Naive thymus-derived CD4-positive, alpha-beta T cell (primary cell): ENCODE data around the gene BAZ1B. TPM values are rescaled to one million over a fixed set of nuclear protein-coding genes. Genes with fewer than 3 reads are reported as not detected.

Experiments
- ATAC-seq: fragments of 150-1000 bp; cut with Tn5 transposase; 2 replicates; pipeline ENCODE4 v1.10.0; 2021; ENCODE audit warnings: mild to moderate bottlenecking, moderate library complexity
- CTCF ChIA-PET: fragments of 350-600 bp; sonication (Branson Sonifier 250); formaldehyde crosslinking; loops from one replicate; lab custom pipeline; 2021; ENCODE audit warnings: antibody characterized with exemption; lab: Charles Lee
- POLR2A ChIA-PET: fragments of 350-600 bp; sonication (Branson Sonifier 250); formaldehyde crosslinking; loops from one replicate; lab custom pipeline; 2021; ENCODE audit warnings: antibody characterized with exemption, inconsistent platforms; lab: Charles Lee
- DNase-seq, 9 donors: peaks; one replicate each; pipeline versions ENCODE4 v3.0.0 to v3.0.0-alpha.2; 2020 to 2022; ENCODE audit warnings: mixed read lengths in 1 of 9
- H3K27ac ChIP-seq: one replicate; pipeline ENCODE4 v1.7.0; 2013; ENCODE audit warnings: mild to moderate bottlenecking, low read depth, low read length, moderate library complexity
- H3K27me3 ChIP-seq, 2 donors: one replicate each; pipeline ENCODE4 v1.7.0; 2013; ENCODE audit warnings: low read length in 2 of 2, mild to moderate bottlenecking in 2 of 2, moderate library complexity in 2 of 2; ENCODE audit not compliant: control insufficient read depth in 2 of 2, insufficient read depth in 2 of 2
- H3K36me3 ChIP-seq, 3 experiments: 1 replicate in 2 of 3; 2 replicates in 1 of 3; pipeline ENCODE4 v1.7.0; 2013; ENCODE audit warnings: low read length in 3 of 3, mild to moderate bottlenecking in 3 of 3, moderate library complexity in 1 of 3; ENCODE audit not compliant: insufficient read depth in 3 of 3, control insufficient read depth in 2 of 3
- H3K4me1 ChIP-seq, 2 donors: one replicate each; pipeline ENCODE4 v1.7.0; 2013; ENCODE audit warnings: low read length in 2 of 2, mild to moderate bottlenecking in 2 of 2, moderate library complexity in 1 of 2; ENCODE audit not compliant: control insufficient read depth in 2 of 2, insufficient read depth in 2 of 2
- H3K4me3 ChIP-seq: 2 replicates; pipeline ENCODE4 v1.7.0; 2013; ENCODE audit warnings: mild to moderate bottlenecking, low read length
- H3K9me3 ChIP-seq, 3 experiments: 1 replicate in 2 of 3; 2 replicates in 1 of 3; pipeline ENCODE4 v1.7.0; 2013; ENCODE audit warnings: low read length in 3 of 3; ENCODE audit not compliant: control insufficient read depth in 2 of 3
- H3K27ac Mint-ChIP-seq, 9 donors: one replicate each; pipeline ENCODE4 v1.8.0; 2020 to 2022; ENCODE audit warnings: mixed read lengths in 9 of 9, mild to moderate bottlenecking in 8 of 9, moderate library complexity in 5 of 9, inconsistent platforms in 2 of 9
- H3K27me3 Mint-ChIP-seq, 5 donors: one replicate each; pipeline ENCODE4 v1.8.0; 2021 to 2022; ENCODE audit warnings: mixed read lengths in 5 of 5, mild to moderate bottlenecking in 1 of 5
- H3K36me3 Mint-ChIP-seq, 5 donors: one replicate each; pipeline ENCODE4 v1.8.0; 2020 to 2022; ENCODE audit warnings: mixed read lengths in 5 of 5, mild to moderate bottlenecking in 3 of 5, inconsistent platforms in 1 of 5
- H3K4me1 Mint-ChIP-seq, 7 donors: one replicate each; pipeline ENCODE4 v1.8.0; 2020 to 2022; ENCODE audit warnings: mixed read lengths in 7 of 7, mild to moderate bottlenecking in 3 of 7, inconsistent platforms in 1 of 7
- H3K4me3 Mint-ChIP-seq, 10 donors: one replicate each; pipeline ENCODE4 v1.8.0; 2020 to 2022; ENCODE audit warnings: mild to moderate bottlenecking in 10 of 10, mixed read lengths in 10 of 10, moderate library complexity in 6 of 10, inconsistent platforms in 2 of 10
- H3K9me3 Mint-ChIP-seq, 11 donors: one replicate each; pipeline ENCODE4 v1.8.0; 2020 to 2022; ENCODE audit warnings: mixed read lengths in 11 of 11, mild to moderate bottlenecking in 4 of 11, inconsistent platforms in 1 of 11, moderate library complexity in 1 of 11
- intact Hi-C, 2 donors: fragments of 100-400 bp; cut with micrococcal nuclease; formaldehyde crosslinking; loops; one replicate each; pipeline ENCODE4 v1.15.1; 2023
- polyA plus RNA-seq, 2 donors: library from polyadenylated mRNA; unstranded; fragments of 300-500 nt; fragmentation: Illumina TruSeq; gene quantifications; one replicate each; pipeline ENCODE4 v1.2.3, GENCODE V29; 2021
- total RNA-seq, 6 experiments: library from RNA in 5 of 6; stranded (reverse) in 5 of 6; gene quantifications; 1 replicate in 5 of 6; 2 replicates in 1 of 6; pipeline ENCODE4 v1.2.3 and lab custom pipeline; 2021 to 2026

BAZ1B gene
- total and polyA plus RNA-seq, 7 experiments from 2014 or later = 14.7 to 90.3 (median 47.1) TPM

GRCh38 chr7:73518470-73518869 lies 3.6 kb downstream of the BAZ1B start:
- Mint-ChIP-seq H3K27ac (peak overlapping the region in 8 of 9 donors; percentile 1 to 93 (median 56)), H3K4me1 (peaks cover 43 to 71% (median 62%) of the 10 kb centered on the region in 7 donors), H3K36me3 (peaks cover 6 to 32% (median 17%) of the 10 kb centered on the region in 5 donors), H3K9me3 (peaks cover 0 to 2% (median 0%) of the 10 kb centered on the region in 11 donors), H3K27me3 (no peaks in the 10 kb centered on the region), H3K4me3 (peak overlapping the region; percentile 26 to 98 (median 88))
- H3K4me3 ChIP-seq = no peak overlapping the region
- no peak overlapping the region for H3K27ac ChIP-seq
- no peaks in the 10 kb centered on the region for H3K27me3 ChIP-seq
- CTCF ChIA-PET = interaction anchor here (0.8 kb wide), 1 partner anchor 13 kb away, joined by 3 read pairs; no protein-coding TSS in a partner anchor
- POLR2A ChIA-PET = interaction anchor here (0.8 to 1.6 kb wide), 4 partner anchors 11 to 191 kb away, joined by 3 to 4 read pairs (median 3); no protein-coding TSS in a partner anchor
- H3K36me3 ChIP-seq = peaks cover 0 to 40% (median 6%) of the 10 kb centered on the region in 3 experiments
- intact Hi-C loops = no loop called here
- no peaks in the 10 kb centered on the region for H3K9me3 ChIP-seq
- H3K4me1 ChIP-seq = peaks cover 27 to 29% of the 10 kb centered on the region in 2 donors
- DNase-seq = no peak
- ATAC-seq = no peak

DNA sequence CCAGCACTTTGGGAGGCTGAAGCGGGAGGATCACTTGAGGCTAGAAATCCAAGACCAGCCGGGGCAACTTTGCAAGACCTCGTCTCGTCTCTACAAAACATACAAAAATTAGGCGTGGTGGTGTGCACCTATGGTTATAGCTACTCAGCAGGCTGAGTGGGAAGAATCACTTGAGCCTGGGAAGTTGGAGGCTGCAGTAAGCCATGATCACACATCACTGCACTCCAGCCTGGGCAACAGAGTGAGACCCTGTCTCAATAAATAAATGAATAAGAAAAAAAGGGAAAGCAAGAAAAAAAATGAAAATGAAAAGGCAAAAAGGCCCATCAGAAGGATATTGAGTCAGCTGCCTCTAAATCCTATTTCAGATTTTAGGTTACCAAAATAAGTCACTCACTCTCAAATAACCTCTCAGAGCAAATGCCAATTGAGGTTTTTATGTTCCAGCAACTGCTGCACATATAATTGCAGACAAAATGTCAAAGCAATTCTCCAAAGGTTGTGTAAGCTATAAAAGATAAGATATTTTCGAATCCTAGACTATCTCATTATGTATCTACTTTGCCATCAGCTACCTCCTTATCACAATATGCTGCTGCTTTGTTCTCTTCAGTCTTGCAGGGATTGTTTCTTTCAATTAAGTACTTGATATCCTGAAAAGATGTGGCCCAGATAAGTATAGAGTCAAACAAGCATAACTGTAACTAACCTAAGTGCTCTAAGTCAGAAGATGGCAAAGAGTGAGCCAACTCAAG lies 4.7 kb downstream of the BAZ1B start:
- Histone ChIP-seq H3K4me1 (peaks cover 23 to 27% of the 10 kb centered on the region in 2 donors), H3K27ac (no peak overlapping the region), H3K4me3 (no peak overlapping the region), H3K36me3 (peaks cover 0 to 46% (median 6%) of the 10 kb centered on the region in 3 experiments), H3K27me3 (no peaks in the 10 kb centered on the region), H3K9me3 (no peaks in the 10 kb centered on the region)
- Mint-ChIP-seq H3K36me3 (peaks cover 6 to 35% (median 19%) of the 10 kb centered on the region in 5 donors), H3K27me3 (no peaks in the 10 kb centered on the region), H3K27ac (peak overlapping the region in 3 of 9 donors; percentile 34 to 49 (median 38)), H3K4me1 (peaks cover 42 to 72% (median 64%) of the 10 kb centered on the region in 7 donors), H3K4me3 (peak overlapping the region in 5 of 10 donors; percentile 20 to 52 (median 26)), H3K9me3 (peaks cover 0 to 2% (median 0%) of the 10 kb centered on the region in 11 donors)
- intact Hi-C loops = no loop called here
- no peak for ATAC-seq
- POLR2A ChIA-PET = interaction anchor here (1.6 kb wide), 1 partner anchor 42 kb away, joined by 3 read pairs; no protein-coding TSS in a partner anchor
- no peak for DNase-seq
- CTCF ChIA-PET = no interaction called here

GRCh38 chr7:73515178-73515577 lies 6.9 kb downstream of the BAZ1B start:
- no peaks in the 10 kb centered on the region for H3K9me3 Mint-ChIP-seq
- H3K27ac Mint-ChIP-seq = peak overlapping the region in 6 of 9 donors; percentile 9 to 69 (median 56)
- DNase-seq = no peak
- H3K36me3 ChIP-seq = peaks cover 0 to 59% (median 14%) of the 10 kb centered on the region in 3 experiments
- ChIA-PET CTCF (no interaction called here), POLR2A (no interaction called here)
- H3K9me3 ChIP-seq = no peaks in the 10 kb centered on the region
- H3K4me1 Mint-ChIP-seq = peaks cover 39 to 68% (median 60%) of the 10 kb centered on the region in 7 donors
- H3K27me3 Mint-ChIP-seq = no peaks in the 10 kb centered on the region
- no peaks in the 10 kb centered on the region for H3K27me3 ChIP-seq
- peaks cover 6 to 40% (median 23%) of the 10 kb centered on the region in 5 donors for H3K36me3 Mint-ChIP-seq
- H3K4me1 ChIP-seq = peaks cover 19% of the 10 kb centered on the region in 2 donors
- no peak overlapping the region for H3K4me3 ChIP-seq
- peak overlapping the region in 4 of 10 donors; percentile 10 to 47 (median 24) for H3K4me3 Mint-ChIP-seq
- no peak for ATAC-seq
- intact Hi-C loops = no loop called here
- no peak overlapping the region for H3K27ac ChIP-seq

DNA sequence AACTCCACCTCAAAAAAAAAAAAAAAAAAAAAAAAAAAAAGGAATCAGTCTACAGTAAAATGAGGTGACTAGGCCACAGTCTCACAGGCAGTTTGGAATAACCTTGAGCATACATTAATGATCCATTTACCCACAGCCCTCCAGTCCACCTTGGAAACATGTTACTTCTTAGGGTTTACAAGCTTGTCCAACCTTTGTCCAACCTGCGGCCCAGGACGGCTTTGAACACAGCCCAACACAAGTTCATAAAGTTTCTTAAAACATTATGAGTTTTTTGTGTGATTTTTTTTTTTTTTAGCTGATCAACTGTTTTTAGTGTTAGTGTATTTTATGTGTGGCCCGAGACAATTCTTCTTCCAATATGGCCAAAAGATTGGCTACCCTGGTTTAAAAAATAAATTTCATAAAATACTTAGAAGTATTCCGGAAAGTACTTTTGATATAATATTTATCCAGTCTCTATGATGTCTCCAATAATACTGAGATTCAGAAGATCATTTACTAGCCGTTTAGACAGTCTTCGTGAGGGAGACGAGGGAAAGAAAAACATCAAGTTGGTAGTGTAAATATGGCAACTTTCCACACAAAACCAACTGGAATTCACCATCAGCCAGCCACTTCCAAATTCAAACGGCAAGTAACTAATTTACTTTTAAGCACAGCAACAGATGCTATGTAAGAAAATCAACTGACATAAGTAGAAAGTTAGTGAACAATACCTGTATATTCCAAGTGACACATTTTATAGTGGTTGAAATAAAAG lies 9.9 kb downstream of the BAZ1B start:
- peaks cover 10 to 76% (median 20%) of the 10 kb centered on the region in 3 experiments for H3K36me3 ChIP-seq

GRCh38 chr7:73509463-73509862 lies 12.6 kb downstream of the BAZ1B start:
- H3K27me3 Mint-ChIP-seq = no peaks in the 10 kb centered on the region
- Histone ChIP-seq H3K27me3 (no peaks in the 10 kb centered on the region), H3K9me3 (no peaks in the 10 kb centered on the region), H3K4me1 (no peaks in the 10 kb centered on the region), H3K27ac (no peak overlapping the region), H3K36me3 (peaks cover 14 to 77% (median 29%) of the 10 kb centered on the region in 3 experiments), H3K4me3 (no peak overlapping the region)
- no peak for ATAC-seq
- ChIA-PET CTCF (interaction anchor here (0.7 kb wide), 1 partner anchor 227 kb away, joined by 3 read pairs; no protein-coding TSS in a partner anchor), POLR2A (interaction anchor here (0.7 kb wide), 1 partner anchor 33 kb away, joined by 3 read pairs; no protein-coding TSS in a partner anchor)
- intact Hi-C loops = no loop called here
- H3K4me1 Mint-ChIP-seq = peaks cover 16 to 42% (median 36%) of the 10 kb centered on the region in 7 donors
- H3K36me3 Mint-ChIP-seq = peaks cover 13 to 46% (median 26%) of the 10 kb centered on the region in 5 donors
- no peaks in the 10 kb centered on the region for H3K9me3 Mint-ChIP-seq
- no peak overlapping the region for H3K4me3 Mint-ChIP-seq
- no peak for DNase-seq
- no peak overlapping the region for H3K27ac Mint-ChIP-seq

More for the DNA sequence above, 9.9 kb downstream of the BAZ1B start:
- ChIA-PET CTCF (no interaction called here), POLR2A (no interaction called here)
- peaks cover 3 to 41% (median 20%) of the 10 kb centered on the region in 5 donors for H3K36me3 Mint-ChIP-seq
- no peak overlapping the region for H3K27ac ChIP-seq
- H3K9me3 Mint-ChIP-seq = no peaks in the 10 kb centered on the region
- DNase-seq = no peak
- no peak overlapping the region for H3K4me3 ChIP-seq
- H3K27me3 Mint-ChIP-seq = no peaks in the 10 kb centered on the region
- no peaks in the 10 kb centered on the region for H3K9me3 ChIP-seq
- no peak overlapping the region for H3K27ac Mint-ChIP-seq
- peaks cover 13 to 48% (median 37%) of the 10 kb centered on the region in 7 donors for H3K4me1 Mint-ChIP-seq
- intact Hi-C loops = no loop called here
- ATAC-seq = no peak
- no peaks in the 10 kb centered on the region for H3K27me3 ChIP-seq
- H3K4me1 ChIP-seq = peaks cover 0 to 4% of the 10 kb centered on the region in 2 donors
- H3K4me3 Mint-ChIP-seq = peak overlapping the region in 1 of 10 donors; percentile 6

- CTCF ChIA-PET = no interaction called here
- ATAC-seq = no peak
- intact Hi-C loops = no loop called here
Observed at GRCh38 chr7:73507556-73507955, 14.5 kb downstream of the BAZ1B start.

More at GRCh38 chr7:73507556-73507955, 14.5 kb downstream of the BAZ1B start:
- Mint-ChIP-seq H3K36me3 (peaks cover 13 to 52% (median 28%) of the 10 kb centered on the region in 5 donors), H3K4me1 (peaks cover 7 to 37% (median 22%) of the 10 kb centered on the region in 7 donors), H3K27me3 (no peaks in the 10 kb centered on the region), H3K4me3 (no peak overlapping the region), H3K27ac (no peak overlapping the region), H3K9me3 (no peaks in the 10 kb centered on the region)
- DNase-seq = no peak
- H3K27me3 ChIP-seq = no peaks in the 10 kb centered on the region
- POLR2A ChIA-PET = interaction anchor here (0.7 kb wide), 1 partner anchor 31 kb away, joined by 3 read pairs; no protein-coding TSS in a partner anchor
- H3K36me3 ChIP-seq = peaks cover 29 to 82% (median 29%) of the 10 kb centered on the region in 3 experiments
- H3K9me3 ChIP-seq = no peaks in the 10 kb centered on the region
- no peak overlapping the region for H3K4me3 ChIP-seq
- no peak overlapping the region for H3K27ac ChIP-seq
- no peaks in the 10 kb centered on the region for H3K4me1 ChIP-seq
